ENCODE measurements around the gene CNGA4. TPM values are rescaled to one million over a fixed set of nuclear protein-coding genes. Genes with fewer than 3 reads are reported as not detected.
"Not testable (repeated sequence)": the region's sequence is repeated elsewhere in the genome, so short reads cannot be mapped to it uniquely, and the experiment has no call there.

The CNGA4 gene
- total and polyA plus RNA-seq, 2 of the 4 experiments (the other 2 are of a cell fraction) = under 0.01 to 0.12 TPM

DNA sequence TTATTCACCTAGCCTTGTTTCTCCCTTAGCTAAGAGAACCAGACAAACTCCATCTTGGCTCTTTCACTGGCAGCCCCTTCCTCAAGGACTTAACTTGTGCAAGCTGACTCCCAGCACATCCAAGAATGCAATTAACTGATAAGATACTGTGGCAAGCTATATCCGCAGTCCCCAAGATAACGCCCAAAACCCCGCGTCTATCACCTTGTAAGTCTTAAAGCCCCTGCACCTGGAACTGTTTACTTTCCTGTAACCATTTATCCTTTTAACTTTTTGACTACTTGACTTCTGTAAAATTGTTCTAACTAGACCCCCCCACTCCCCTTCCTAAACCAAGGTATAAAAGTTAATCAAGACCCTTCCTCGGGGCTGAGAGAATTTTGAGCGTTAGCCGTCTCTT lies 41.9 kb downstream of the CNGA4 start:
- H3K9me1 ChIP-seq (ENCODE audit: insufficient read depth, low read length); H2AK5ac ChIP-seq (ENCODE audit: low read depth, low read length); H2BK5ac ChIP-seq (ENCODE audit: low read depth, low read length, poor library complexity, severe bottlenecking); H4K5ac ChIP-seq (ENCODE audit: low read depth, low read length); BruUV-seq (replicated peaks); H3K36me3 ChIP-seq (ENCODE audit: control insufficient read depth, insufficient read depth, low read length); H3K14ac ChIP-seq (replicated peaks; ENCODE audit: low read depth, low read length); H3K4me3 ChIP-seq (ENCODE audit: insufficient read depth, low read depth, low read length); H3K18ac ChIP-seq (ENCODE audit: low read depth, low read length); ATAC-seq (ENCODE audit: low read depth); in situ Hi-C loops (cut with MboI; ENCODE audit: low sequenced_read_pairs); H3K79me1 ChIP-seq (ENCODE audit: low read depth in 1 of 2, low read length in 2 of 2); H3K9ac ChIP-seq (ENCODE audit: low read depth, low read length); H3K9me3 ChIP-seq (ENCODE audit: control insufficient read depth, insufficient read depth, low read length); H2AK9ac ChIP-seq (replicated peaks; ENCODE audit: low read depth, low read length, poor library complexity); H3K4me2 ChIP-seq (ENCODE audit: low read depth, low read length); H4K20me1 ChIP-seq (ENCODE audit: insufficient read depth, low read length); H2BK120ac ChIP-seq (ENCODE audit: low read depth, low read length); H3K4ac ChIP-seq (ENCODE audit: low read depth, low read length); H2AFZ ChIP-seq (replicated peaks; ENCODE audit: low read length, poor library complexity); DNase-seq; H3K56ac ChIP-seq (ENCODE audit: extremely low read depth, insufficient read depth, low read length); H3K27ac ChIP-seq (ENCODE audit: insufficient read depth, low read length); dilution Hi-C loops (cut with HindIII; ENCODE audit: low sequenced_read_pairs, unreplicated experiment); H2BK15ac ChIP-seq (ENCODE audit: low read depth, low read length); H2BK20ac ChIP-seq (ENCODE audit: low read depth, low read length); H3K23ac ChIP-seq (ENCODE audit: low read depth, low read length); CTCF ChIA-PET; H3K4me1 ChIP-seq (ENCODE audit: control insufficient read depth, insufficient read depth, low read length); H4K8ac ChIP-seq (ENCODE audit: low read depth in 2 of 2, low read length in 2 of 2); intact Hi-C loops (cut with micrococcal nuclease); H4K91ac ChIP-seq (ENCODE audit: insufficient read depth, low read depth, low read length): not testable (repeated sequence)
- peaks cover 32% of the 10 kb centered on the region for H3K27me3 ChIP-seq (ENCODE audit: control insufficient read depth, insufficient read depth, low read length)
- WGBS, 2 experiments (ENCODE audit: extremely low coverage in 2 of 2, insufficient read length in 1 of 2) = 11% methylated on average over 3 of the region's 7 CpGs; no CpG with 5 or more reads in 1 of the 2 experiments
- POLR2A ChIA-PET (ENCODE audit: unreplicated experiment) = interaction anchor here (0.7 kb wide), 1 partner anchor 8 kb away, joined by 3 read pairs; no protein-coding TSS in a partner anchor
